HAP-1 (cell line): Measurements from ENCODE around the gene PPP1R16B.

Experiments
- DNase-seq, 2 experiments: peaks; one replicate each; pipeline ENCODE4 v3.0.0-alpha.2; 2016 to 2020; ENCODE audit warnings: low spot score in 2 of 2
- H3K27me3 ChIP-seq: fragments of 250-450 bp; sonication (Bioruptor Pico); 2 replicates; pipeline ENCODE4 v1.5.1; 2020; ENCODE audit warnings: low read depth, mild to moderate bottlenecking, moderate library complexity
- H3K36me3 ChIP-seq: fragments of 250-450 bp; sonication (Bioruptor Pico); replicated peaks from 2 replicates; pipeline ENCODE4 v1.5.1; 2020; ENCODE audit warnings: mild to moderate bottlenecking
- H3K4me1 ChIP-seq: fragments of 250-450 bp; sonication (Bioruptor Pico); 2 replicates; pipeline ENCODE4 v1.5.1; 2020; ENCODE audit warnings: mild to moderate bottlenecking
- H3K4me3 ChIP-seq: fragments of 250-450 bp; sonication (Bioruptor Pico); 2 replicates; pipeline ENCODE4 v1.5.1; 2020; ENCODE audit warnings: mild to moderate bottlenecking, moderate library complexity
- H3K9me3 ChIP-seq: fragments of 250-450 bp; sonication (Bioruptor Pico); 2 replicates; pipeline ENCODE4 v1.5.1; 2020; ENCODE audit warnings: mild to moderate bottlenecking, moderate library complexity
- in situ Hi-C: fragments of 300-500 bp; cut with MboI; formaldehyde crosslinking; loops from 3 replicates; pipeline ENCODE4 v1.14.3; 2020; ENCODE audit warnings: low sequenced_read_pairs, inconsistent platforms, mixed read lengths

Gene PPP1R16B

GRCh38 chr20:38970302-38970701, 164.8 kb downstream of the PPP1R16B start:
- no peak for DNase-seq
- peaks cover 18% of the 10 kb centered on the region for H3K36me3 ChIP-seq
- no peak overlapping the region for H3K4me3 ChIP-seq
- no peaks in the 10 kb centered on the region for H3K27me3 ChIP-seq
- peaks cover 12% of the 10 kb centered on the region for H3K4me1 ChIP-seq
- H3K9me3 ChIP-seq: no peaks in the 10 kb centered on the region
- in situ Hi-C loops: no loop called here
